GM12892 (cell line): ENCODE measurements around the gene DKKL1.

Source experiments
- POLR2A ChIP-seq: IDR thresholded peaks from 2 replicates; pipeline ENCODE4 v1.6.1; 2011; ENCODE audit warnings: low read depth, low read length, control low read depth
- POLR2AphosphoS5 ChIP-seq: IDR thresholded peaks from 2 replicates; pipeline ENCODE4 v1.6.1; 2011; ENCODE audit warnings: low read depth, low read length, control low read depth
- TAF1 ChIP-seq: IDR thresholded peaks from 2 replicates; pipeline ENCODE4 v1.6.1; 2011; ENCODE audit warnings: low read depth, mild to moderate bottlenecking, control low read depth, low read length, borderline replicate concordance

DNA sequence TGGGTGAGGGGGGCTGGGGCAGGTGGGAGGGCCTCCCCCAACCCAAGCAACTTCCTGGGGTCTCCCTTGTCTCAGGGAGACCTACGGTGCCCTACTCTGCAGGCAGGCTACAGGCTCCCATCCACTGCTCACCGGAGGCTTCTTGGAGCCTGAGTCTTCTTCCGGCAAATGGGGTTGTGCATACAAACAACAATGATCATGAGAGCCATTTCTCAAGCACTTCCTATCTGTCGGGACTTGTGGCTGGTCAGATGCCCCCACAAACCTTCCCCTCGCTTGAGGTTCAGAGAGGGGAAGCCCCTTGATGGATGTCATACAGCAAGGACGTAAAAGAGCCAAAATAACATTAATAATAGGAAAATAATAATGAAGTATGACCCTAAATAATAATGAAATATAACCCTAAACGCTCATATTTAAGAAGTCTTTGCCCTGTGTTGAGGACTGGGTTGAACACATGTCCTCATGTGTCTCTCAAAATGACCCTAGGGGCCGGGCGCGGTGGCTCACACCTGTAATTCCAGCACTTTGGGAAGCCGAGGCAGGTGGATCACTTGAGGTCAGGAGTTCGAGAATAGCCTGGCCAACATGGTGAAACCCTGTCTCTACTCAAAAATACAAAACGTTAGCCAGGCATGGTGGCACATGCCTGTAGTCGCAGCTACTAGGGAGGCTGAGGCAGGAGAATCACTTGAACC lies 27.7 kb upstream of the DKKL1 start:
- TF ChIP-seq POLR2AphosphoS5: no peak
- no peak; the same call in 1 of the 2 replicates for TF ChIP-seq POLR2A
- no peak for TF ChIP-seq TAF1
